CD4-positive, alpha-beta memory T cell (primary cell): ENCODE measurements around the gene NPPA. TPM values are rescaled to one million over a fixed set of nuclear protein-coding genes. Genes with fewer than 3 reads are reported as not detected.
A peak's percentile ranks its signal among the peaks of the same experiment; 100 is the strongest.

Source experiments
- CTCF ChIA-PET: fragments of 350-600 bp; sonication (Branson Sonifier 250); formaldehyde crosslinking; loops from one replicate; lab custom pipeline; 2021; ENCODE audit warnings: inconsistent platforms; ENCODE audit not compliant: partially characterized antibody; lab: Charles Lee
- POLR2A ChIA-PET: fragments of 350-600 bp; sonication (Branson Sonifier 250); formaldehyde crosslinking; loops from one replicate; lab custom pipeline; 2021; ENCODE audit not compliant: partially characterized antibody; lab: Charles Lee
- DNase-seq, 5 donors: peaks; one replicate each; pipeline versions ENCODE4 v3.0.0 to v3.0.0-alpha.2; 2020 to 2022; ENCODE audit warnings: mixed read lengths in 1 of 5
- H3K27ac ChIP-seq: one replicate; pipeline ENCODE4 v1.7.0; 2013; ENCODE audit warnings: low read depth, low read length
- H3K27me3 ChIP-seq: 2 replicates; pipeline ENCODE4 v1.7.0; 2013; ENCODE audit warnings: mild to moderate bottlenecking, low read length, moderate library complexity; ENCODE audit not compliant: insufficient read depth
- H3K36me3 ChIP-seq: 2 replicates; pipeline ENCODE4 v1.7.0; 2013; ENCODE audit warnings: mild to moderate bottlenecking, low read length, moderate library complexity; ENCODE audit not compliant: insufficient read depth
- H3K4me1 ChIP-seq: 2 replicates; pipeline ENCODE4 v1.7.0; 2013; ENCODE audit warnings: mild to moderate bottlenecking, low read length, moderate library complexity; ENCODE audit not compliant: insufficient read depth
- H3K4me3 ChIP-seq, 2 donors: one replicate each; pipeline ENCODE4 v1.7.0; 2013; ENCODE audit warnings: low read length in 2 of 2, mild to moderate bottlenecking in 1 of 2
- H3K9me3 ChIP-seq, 2 donors: one replicate each; pipeline ENCODE4 v1.7.0; 2013; ENCODE audit warnings: low read length in 2 of 2, control low read depth in 1 of 2; ENCODE audit not compliant: control insufficient read depth in 1 of 2
- H3K27ac Mint-ChIP-seq, 7 donors: one replicate each; pipeline ENCODE4 v1.8.0; 2020 to 2021; ENCODE audit warnings: mixed read lengths in 7 of 7, mild to moderate bottlenecking in 6 of 7, inconsistent platforms in 3 of 7, moderate library complexity in 3 of 7
- H3K27me3 Mint-ChIP-seq, 2 donors: one replicate each; pipeline ENCODE4 v1.8.0; 2020 to 2021; ENCODE audit warnings: mixed read lengths in 2 of 2
- H3K36me3 Mint-ChIP-seq, 2 donors: one replicate each; pipeline ENCODE4 v1.8.0; 2020 to 2021; ENCODE audit warnings: mixed read lengths in 2 of 2, inconsistent platforms in 1 of 2, mild to moderate bottlenecking in 1 of 2
- H3K4me1 Mint-ChIP-seq, 4 donors: one replicate each; pipeline ENCODE4 v1.8.0; 2020 to 2021; ENCODE audit warnings: mixed read lengths in 4 of 4, mild to moderate bottlenecking in 1 of 4
- H3K4me3 Mint-ChIP-seq, 8 donors: one replicate each; pipeline ENCODE4 v1.8.0; 2020 to 2021; ENCODE audit warnings: mixed read lengths in 8 of 8, mild to moderate bottlenecking in 7 of 8, moderate library complexity in 6 of 8, inconsistent platforms in 3 of 8
- H3K9me3 Mint-ChIP-seq, 8 donors: one replicate each; pipeline ENCODE4 v1.8.0; 2020 to 2021; ENCODE audit warnings: mixed read lengths in 8 of 8, mild to moderate bottlenecking in 5 of 8, inconsistent platforms in 3 of 8, moderate library complexity in 1 of 8
- intact Hi-C: fragments of 100-400 bp; cut with micrococcal nuclease; formaldehyde crosslinking; loops from one replicate; pipeline ENCODE4 v1.15.1; 2023
- polyA plus RNA-seq, 2 donors: library from polyadenylated mRNA; unstranded; fragments of 300-500 nt; fragmentation: Illumina TruSeq; gene quantifications; one replicate each; pipeline ENCODE4 v1.2.3, GENCODE V29; 2021
- total RNA-seq, 2 experiments: library from RNA; stranded (reverse); gene quantifications; one replicate each; pipeline ENCODE4 v1.2.3, GENCODE V29; 2021

Gene NPPA
- total and polyA plus RNA-seq, 4 experiments from 2014 or later = not detected

DNA sequence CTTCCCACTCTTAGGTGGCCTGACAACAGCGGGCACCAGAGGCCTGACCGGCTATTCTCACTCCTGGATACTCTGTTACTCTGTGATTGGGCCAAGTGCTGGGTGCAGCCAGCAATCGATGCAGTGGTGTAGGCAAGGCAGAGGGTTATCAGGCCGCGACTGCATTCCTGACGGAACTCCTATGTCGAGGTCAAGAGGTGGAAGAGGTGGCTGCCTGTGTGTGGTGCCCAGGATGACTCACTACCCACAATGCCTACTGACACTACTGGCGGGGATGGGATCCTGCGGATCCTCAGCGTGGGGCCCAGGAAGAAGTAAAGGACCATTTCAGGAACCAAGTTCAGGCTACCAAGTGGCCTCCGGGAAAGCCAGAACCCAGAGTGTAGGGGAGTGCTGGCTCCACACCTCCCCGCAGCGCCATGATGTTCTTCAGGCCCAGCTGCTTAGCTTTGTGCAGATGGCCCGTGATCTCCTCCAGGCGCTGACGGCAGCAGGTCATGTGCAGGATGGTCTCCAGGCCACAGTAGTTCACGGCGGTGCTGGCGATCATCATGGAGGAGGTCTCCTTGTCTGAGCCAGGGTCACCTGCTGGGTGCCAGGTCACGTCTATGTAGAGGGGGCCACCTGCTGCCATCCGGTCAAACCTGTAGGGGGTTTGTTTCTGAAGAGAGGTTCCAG lies 46.7 kb downstream of the NPPA start:
- ChIA-PET CTCF (no interaction called here), POLR2A (interaction anchor here (0.9 kb wide), 1 partner anchor 12 kb away, joined by 3 read pairs; no protein-coding TSS in a partner anchor)
- no peaks in the 10 kb centered on the region for H3K9me3 ChIP-seq
- no peak overlapping the region for H3K27ac ChIP-seq
- Mint-ChIP-seq H3K9me3 (peaks cover 0 to 2% (median 0%) of the 10 kb centered on the region in 8 donors), H3K4me3 (peak overlapping the region in 1 of 8 donors; percentile 33), H3K4me1 (peaks cover 21 to 46% (median 36%) of the 10 kb centered on the region in 4 donors), H3K36me3 (peaks cover 20 to 46% of the 10 kb centered on the region in 2 donors), H3K27ac (peak overlapping the region in 3 of 7 donors; percentile 37 to 62 (median 37)), H3K27me3 (no peaks in the 10 kb centered on the region)
- intact Hi-C loops = loop anchor here (10.0 kb wide), 1 partner anchor 184 kb away; the partner anchor contains the start of gene MFN2
- H3K4me3 ChIP-seq = no peak overlapping the region
- no peak for DNase-seq
- H3K36me3 ChIP-seq = peaks cover 30% of the 10 kb centered on the region
- peaks cover 34% of the 10 kb centered on the region for H3K4me1 ChIP-seq
- no peaks in the 10 kb centered on the region for H3K27me3 ChIP-seq

DNA sequence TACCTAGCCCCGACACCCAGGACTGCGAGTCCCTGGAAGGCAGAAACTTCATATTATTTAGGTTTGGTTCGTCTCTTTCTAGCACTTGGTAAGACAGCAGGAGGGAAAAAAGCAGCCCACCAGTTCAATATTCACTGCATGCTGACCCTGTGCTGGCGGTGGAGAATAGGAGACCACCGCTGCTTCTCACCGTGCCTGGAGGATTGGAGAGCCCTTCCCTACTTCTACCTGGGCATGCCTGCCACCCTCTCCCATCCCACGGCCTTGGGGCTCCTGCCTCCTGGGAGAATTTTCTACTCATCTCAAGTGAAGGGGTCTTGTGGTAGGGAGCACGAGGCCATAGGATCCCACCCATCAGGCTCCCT lies 47.2 kb downstream of the NPPA start:
- no peak overlapping the region for H3K27ac ChIP-seq
- H3K36me3 Mint-ChIP-seq = peaks cover 25 to 49% of the 10 kb centered on the region in 2 donors
- POLR2A ChIA-PET = no interaction called here
- H3K9me3 Mint-ChIP-seq = peaks cover 0 to 2% (median 0%) of the 10 kb centered on the region in 8 donors
- no peaks in the 10 kb centered on the region for H3K27me3 Mint-ChIP-seq
- peaks cover 35% of the 10 kb centered on the region for H3K36me3 ChIP-seq
- DNase-seq = no peak
- intact Hi-C loops = loop anchor here (10.0 kb wide), 1 partner anchor 184 kb away; the partner anchor contains the start of gene MFN2
- CTCF ChIA-PET = no interaction called here
- no peaks in the 10 kb centered on the region for H3K9me3 ChIP-seq
- H3K27ac Mint-ChIP-seq = peak overlapping the region in 2 of 7 donors; percentile 37 to 66
- no peak overlapping the region for H3K4me3 ChIP-seq
- no peaks in the 10 kb centered on the region for H3K27me3 ChIP-seq
- peaks cover 34% of the 10 kb centered on the region for H3K4me1 ChIP-seq
- H3K4me3 Mint-ChIP-seq = no peak overlapping the region
- H3K4me1 Mint-ChIP-seq = peaks cover 21 to 43% (median 35%) of the 10 kb centered on the region in 4 donors

DNA sequence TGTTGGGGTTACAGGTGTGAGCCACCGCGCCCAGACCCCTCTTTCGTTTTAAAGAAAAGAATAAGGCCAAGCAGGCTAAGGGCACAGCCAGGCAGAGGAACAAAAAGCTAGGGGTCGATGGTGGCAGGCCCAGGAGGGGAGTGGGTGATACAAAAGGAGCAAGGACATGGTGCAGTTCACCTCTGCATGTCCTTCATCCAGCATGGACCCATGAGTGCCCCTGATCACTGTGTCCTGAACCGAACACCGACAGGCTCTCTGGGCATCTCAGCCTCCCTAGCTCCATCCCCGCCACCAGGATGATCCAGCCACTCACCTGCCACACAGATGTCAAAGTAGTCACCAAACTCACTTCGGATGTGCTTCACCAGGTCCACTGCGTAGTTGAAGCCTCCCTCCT lies 47.7 kb downstream of the NPPA start:
- no peak for DNase-seq
- Histone ChIP-seq H3K36me3 (peaks cover 40% of the 10 kb centered on the region), H3K27me3 (no peaks in the 10 kb centered on the region), H3K9me3 (no peaks in the 10 kb centered on the region), H3K4me3 (no peak overlapping the region), H3K4me1 (peaks cover 30% of the 10 kb centered on the region), H3K27ac (no peak overlapping the region)
- H3K27me3 Mint-ChIP-seq = no peaks in the 10 kb centered on the region
- H3K9me3 Mint-ChIP-seq = peaks cover 0 to 2% (median 0%) of the 10 kb centered on the region in 8 donors
- H3K27ac Mint-ChIP-seq = peak overlapping the region in 1 of 7 donors; percentile 66
- POLR2A ChIA-PET = no interaction called here
- CTCF ChIA-PET = no interaction called here
- intact Hi-C loops = loop anchor here (10.0 kb wide), 1 partner anchor 185 kb away; the partner anchor contains the start of gene MFN2
- no peak overlapping the region for H3K4me3 Mint-ChIP-seq
- peaks cover 20 to 40% (median 32%) of the 10 kb centered on the region in 4 donors for H3K4me1 Mint-ChIP-seq
- peaks cover 25 to 52% of the 10 kb centered on the region in 2 donors for H3K36me3 Mint-ChIP-seq

DNA sequence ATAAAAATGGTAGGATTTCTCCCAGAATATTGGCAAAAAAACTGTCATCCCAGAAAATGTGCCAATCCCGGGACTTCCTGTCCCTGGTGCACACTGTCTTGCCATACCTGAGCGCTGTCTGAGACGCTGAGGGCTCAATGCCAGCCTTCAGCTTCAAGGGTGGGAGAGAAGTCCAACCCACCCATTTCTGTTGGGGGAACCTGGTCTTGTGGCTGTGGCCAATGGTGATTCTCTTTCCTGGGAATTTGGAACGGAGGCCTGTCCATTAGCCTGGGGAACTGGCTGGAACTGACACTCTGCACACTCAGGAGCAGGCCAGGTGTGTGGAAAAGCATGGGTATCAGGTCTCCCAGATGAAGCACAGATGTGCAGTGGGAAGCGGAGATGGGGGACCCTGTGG lies 48.5 kb downstream of the NPPA start:
- ChIA-PET CTCF (no interaction called here), POLR2A (no interaction called here)
- DNase-seq = no peak
- Mint-ChIP-seq H3K4me1 (peaks cover 13 to 32% (median 25%) of the 10 kb centered on the region in 4 donors), H3K27me3 (no peaks in the 10 kb centered on the region), H3K27ac (no peak overlapping the region), H3K4me3 (no peak overlapping the region), H3K36me3 (peaks cover 25 to 57% of the 10 kb centered on the region in 2 donors), H3K9me3 (peaks cover 0 to 2% (median 0%) of the 10 kb centered on the region in 8 donors)
- Histone ChIP-seq H3K4me3 (no peak overlapping the region), H3K36me3 (peaks cover 48% of the 10 kb centered on the region), H3K9me3 (no peaks in the 10 kb centered on the region), H3K27me3 (no peaks in the 10 kb centered on the region), H3K4me1 (peaks cover 22% of the 10 kb centered on the region), H3K27ac (no peak overlapping the region)
- intact Hi-C loops = no loop called here

DNA sequence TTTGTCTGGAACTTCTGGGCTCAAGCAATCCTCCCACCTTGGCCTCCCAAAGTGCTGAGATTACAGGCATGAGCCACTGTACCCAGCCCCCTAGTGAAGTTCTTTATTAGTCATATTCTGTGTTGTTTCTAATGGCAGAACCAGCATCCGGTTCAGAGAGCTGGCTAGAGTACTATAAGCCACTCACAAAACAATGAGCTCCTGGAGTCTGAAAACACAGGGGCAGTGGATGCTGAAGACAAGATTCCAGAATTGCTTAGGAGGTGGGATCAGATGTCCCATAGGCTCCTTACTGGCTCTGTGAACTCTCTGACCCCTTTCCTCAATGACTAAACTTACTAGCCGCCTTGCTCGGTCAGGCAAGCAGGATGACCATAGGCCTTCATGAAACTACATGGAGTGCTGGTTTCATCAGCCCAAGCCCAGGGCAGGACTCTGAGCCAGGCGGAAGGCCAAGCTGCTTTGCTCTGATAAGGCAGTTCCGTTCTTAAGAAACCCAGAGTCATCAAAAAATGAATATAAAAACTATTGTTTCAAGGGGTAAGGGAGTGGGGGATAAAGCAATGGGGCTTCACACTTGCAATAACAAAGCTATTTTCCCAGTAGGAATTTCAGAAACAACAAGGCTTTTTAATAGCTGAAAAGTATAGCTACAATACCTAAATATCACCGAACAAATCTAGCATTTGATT lies 49.9 kb downstream of the NPPA start:
- POLR2A ChIA-PET = interaction anchor here (1.6 kb wide), 1 partner anchor 9 kb away, joined by 7 read pairs; the partner anchor contains the start of genes CLCN6 and MTHFR
- H3K9me3 Mint-ChIP-seq = peaks cover 0 to 2% (median 0%) of the 10 kb centered on the region in 8 donors
- CTCF ChIA-PET = interaction anchor here (1.0 to 1.3 kb wide), 2 partner anchors 12 to 147 kb away, joined by 3 to 4 read pairs; no protein-coding TSS in a partner anchor
- H3K4me3 Mint-ChIP-seq = no peak overlapping the region
- H3K36me3 Mint-ChIP-seq = peaks cover 25 to 53% of the 10 kb centered on the region in 2 donors
- H3K27me3 Mint-ChIP-seq = no peaks in the 10 kb centered on the region
- peaks cover 2 to 18% (median 12%) of the 10 kb centered on the region in 4 donors for H3K4me1 Mint-ChIP-seq
- Histone ChIP-seq H3K36me3 (peaks cover 56% of the 10 kb centered on the region), H3K4me1 (peaks cover 8% of the 10 kb centered on the region), H3K27me3 (no peaks in the 10 kb centered on the region), H3K4me3 (no peak overlapping the region), H3K27ac (no peak overlapping the region), H3K9me3 (no peaks in the 10 kb centered on the region)
- no peak overlapping the region for H3K27ac Mint-ChIP-seq
- intact Hi-C loops = no loop called here
- no peak for DNase-seq

DNA sequence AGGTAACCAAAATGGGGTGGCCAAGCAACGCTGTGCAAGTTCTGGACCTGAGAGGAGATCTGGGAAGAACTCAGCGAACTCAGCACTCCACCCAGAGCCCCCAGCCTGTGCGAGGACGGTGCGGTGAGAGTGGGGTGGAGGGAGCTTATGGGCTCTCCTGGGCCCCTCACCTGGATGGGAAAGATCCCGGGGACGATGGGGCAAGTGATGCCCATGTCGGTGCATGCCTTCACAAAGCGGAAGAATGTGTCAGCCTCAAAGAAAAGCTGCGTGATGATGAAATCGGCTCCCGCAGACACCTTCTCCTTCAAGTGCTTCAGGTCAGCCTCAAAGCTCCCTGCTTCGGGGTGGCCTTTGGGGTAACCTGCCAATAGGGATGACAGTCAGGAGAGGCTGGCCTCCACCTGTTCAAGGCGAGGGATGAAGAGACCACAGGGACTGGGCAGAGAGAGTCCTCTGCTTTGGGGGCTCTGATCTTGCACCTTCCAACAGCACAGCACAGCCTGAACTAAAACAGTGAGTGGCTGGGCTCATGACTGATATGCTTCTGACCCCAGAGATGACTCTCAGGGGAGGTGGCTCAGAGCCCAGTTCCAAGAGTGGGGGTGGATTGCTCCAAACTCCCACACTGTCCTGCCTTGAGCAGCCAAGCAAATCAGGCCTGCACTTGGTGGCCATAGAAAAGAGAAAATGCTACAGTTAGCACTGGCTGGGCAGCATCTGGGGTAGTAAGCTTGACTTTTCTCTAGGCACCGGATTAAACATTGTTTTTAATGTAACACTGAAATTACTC lies 51.4 kb downstream of the NPPA start:
- Histone ChIP-seq H3K36me3 (peaks cover 60% of the 10 kb centered on the region), H3K27me3 (no peaks in the 10 kb centered on the region), H3K9me3 (no peaks in the 10 kb centered on the region), H3K27ac (no peak overlapping the region), H3K4me1 (no peaks in the 10 kb centered on the region), H3K4me3 (no peak overlapping the region)
- no peak for DNase-seq
- intact Hi-C loops = no loop called here
- H3K4me1 Mint-ChIP-seq = peaks cover 0 to 5% (median 3%) of the 10 kb centered on the region in 4 donors
- H3K36me3 Mint-ChIP-seq = peaks cover 30 to 62% of the 10 kb centered on the region in 2 donors
- no peak overlapping the region for H3K4me3 Mint-ChIP-seq
- H3K27me3 Mint-ChIP-seq = no peaks in the 10 kb centered on the region
- ChIA-PET POLR2A (interaction anchor here (0.7 kb wide), 1 partner anchor 16 kb away, joined by 3 read pairs; no protein-coding TSS in a partner anchor), CTCF (no interaction called here)
- H3K9me3 Mint-ChIP-seq = peaks cover 0 to 2% (median 0%) of the 10 kb centered on the region in 8 donors
- H3K27ac Mint-ChIP-seq = peak overlapping the region in 1 of 7 donors; percentile 47
